Measurements from ENCODE around the gene GLS2.

DNA sequence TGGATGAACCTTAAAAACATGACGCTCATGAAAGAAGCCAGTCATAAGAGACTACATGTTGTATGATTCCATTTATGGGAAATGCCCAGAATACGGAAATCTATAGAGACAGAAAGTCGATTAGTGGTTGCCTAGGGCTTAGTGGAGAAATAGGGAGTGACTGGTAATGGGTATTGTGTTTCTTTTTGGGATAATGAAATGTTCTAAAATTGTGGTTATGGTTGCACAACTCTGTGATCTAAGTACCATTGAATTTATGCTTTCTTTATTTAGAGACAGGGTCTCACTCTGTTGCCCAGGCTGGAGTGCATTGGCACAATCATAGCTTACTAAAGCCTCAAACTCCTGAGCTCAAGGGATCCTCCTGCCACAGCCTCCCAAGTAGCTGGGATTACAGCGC, 41.7 kb upstream of the GLS2 start:
- no peak for TF ChIP-seq POLR2A (IDR thresholded peaks at IDR 0.05)
- TF ChIP-seq, protein P1, sequence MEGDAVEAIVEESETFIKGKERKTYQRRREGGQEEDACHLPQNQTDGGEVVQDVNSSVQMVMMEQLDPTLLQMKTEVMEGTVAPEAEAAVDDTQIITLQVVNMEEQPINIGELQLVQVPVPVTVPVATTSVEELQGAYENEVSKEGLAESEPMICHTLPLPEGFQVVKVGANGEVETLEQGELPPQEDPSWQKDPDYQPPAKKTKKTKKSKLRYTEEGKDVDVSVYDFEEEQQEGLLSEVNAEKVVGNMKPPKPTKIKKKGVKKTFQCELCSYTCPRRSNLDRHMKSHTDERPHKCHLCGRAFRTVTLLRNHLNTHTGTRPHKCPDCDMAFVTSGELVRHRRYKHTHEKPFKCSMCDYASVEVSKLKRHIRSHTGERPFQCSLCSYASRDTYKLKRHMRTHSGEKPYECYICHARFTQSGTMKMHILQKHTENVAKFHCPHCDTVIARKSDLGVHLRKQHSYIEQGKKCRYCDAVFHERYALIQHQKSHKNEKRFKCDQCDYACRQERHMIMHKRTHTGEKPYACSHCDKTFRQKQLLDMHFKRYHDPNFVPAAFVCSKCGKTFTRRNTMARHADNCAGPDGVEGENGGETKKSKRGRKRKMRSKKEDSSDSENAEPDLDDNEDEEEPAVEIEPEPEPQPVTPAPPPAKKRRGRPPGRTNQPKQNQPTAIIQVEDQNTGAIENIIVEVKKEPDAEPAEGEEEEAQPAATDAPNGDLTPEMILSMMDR (IDR thresholded peaks at IDR 0.05 in 4 of 5, conservative IDR thresholded peaks at IDR 0.05 in 1 of 5) = no peak

Measured in gastrocnemius medialis (tissue), 4 donors.